ENCODE measurements around the gene RABL2B.

RABL2B gene

GRCh38 chr22:50722716-50723428 lies 60.6 kb downstream of the RABL2B start:
- Histone ChIP-seq H3K9ac (ENCODE audit: low read depth, low read length, poor library complexity) (no peak overlapping the region), H4K8ac (ENCODE audit: low read depth, low read length) (no peak overlapping the region), H2BK12ac (ENCODE audit: low read length) (no peak overlapping the region), H2AFZ (ENCODE audit: low read length) (no peak overlapping the region), H3K4ac (ENCODE audit: low read length) (no peak overlapping the region), H4K91ac (ENCODE audit: low read depth, low read length, poor library complexity) (no peak overlapping the region), H3K27ac (replicated peaks; ENCODE audit: low read length) (no peak overlapping the region), H3K4me2 (ENCODE audit: insufficient read depth, low read length, poor library complexity, severe bottlenecking) (no peak overlapping the region), H3K36me3 (replicated peaks in 1 of 2; ENCODE audit: control insufficient read depth in 2 of 2, insufficient read depth in 2 of 2, low read length in 2 of 2) (peaks cover 18 to 73% of the 10 kb centered on the region in 2 donors), H3K4me3 (ENCODE audit: low read length in 2 of 2) (no peak overlapping the region), H2BK120ac (ENCODE audit: low read depth, low read length) (no peak overlapping the region), H3K18ac (ENCODE audit: low read length) (no peak overlapping the region), H3K9me3 (replicated peaks in 1 of 2; ENCODE audit: control insufficient read depth in 2 of 2, insufficient read depth in 1 of 2, low read depth in 1 of 2, low read length in 2 of 2) (no peaks in the 10 kb centered on the region), H3K4me1 (ENCODE audit: control insufficient read depth in 2 of 2, insufficient read depth in 1 of 2, low read depth in 1 of 2, low read length in 2 of 2) (peaks cover 0 to 5% of the 10 kb centered on the region in 2 donors), H2AK5ac (ENCODE audit: low read depth, low read length) (no peak overlapping the region), H2BK5ac (ENCODE audit: low read length) (no peak overlapping the region), H3K27me3 (ENCODE audit: control insufficient read depth in 3 of 3, insufficient read depth in 3 of 3, low read depth in 1 of 3, low read length in 3 of 3) (peaks cover 0 to 29% (median 2%) of the 10 kb centered on the region in 3 experiments), H3K23ac (ENCODE audit: low read depth, low read length, poor library complexity) (no peak overlapping the region), H3K79me1 (ENCODE audit: low read depth, low read length) (peaks cover 11% of the 10 kb centered on the region), H3K14ac (ENCODE audit: low read length) (no peak overlapping the region), H2BK15ac (ENCODE audit: low read length) (no peak overlapping the region)
- no CpG with 5 or more reads among the region's 12 CpGs for WGBS, 2 donors (ENCODE audit: extremely low coverage in 2 of 2, insufficient read length in 2 of 2, insufficient replicate concordance in 1 of 2)
- DNase-seq (ENCODE audit: low spot score), result no peak

DNA sequence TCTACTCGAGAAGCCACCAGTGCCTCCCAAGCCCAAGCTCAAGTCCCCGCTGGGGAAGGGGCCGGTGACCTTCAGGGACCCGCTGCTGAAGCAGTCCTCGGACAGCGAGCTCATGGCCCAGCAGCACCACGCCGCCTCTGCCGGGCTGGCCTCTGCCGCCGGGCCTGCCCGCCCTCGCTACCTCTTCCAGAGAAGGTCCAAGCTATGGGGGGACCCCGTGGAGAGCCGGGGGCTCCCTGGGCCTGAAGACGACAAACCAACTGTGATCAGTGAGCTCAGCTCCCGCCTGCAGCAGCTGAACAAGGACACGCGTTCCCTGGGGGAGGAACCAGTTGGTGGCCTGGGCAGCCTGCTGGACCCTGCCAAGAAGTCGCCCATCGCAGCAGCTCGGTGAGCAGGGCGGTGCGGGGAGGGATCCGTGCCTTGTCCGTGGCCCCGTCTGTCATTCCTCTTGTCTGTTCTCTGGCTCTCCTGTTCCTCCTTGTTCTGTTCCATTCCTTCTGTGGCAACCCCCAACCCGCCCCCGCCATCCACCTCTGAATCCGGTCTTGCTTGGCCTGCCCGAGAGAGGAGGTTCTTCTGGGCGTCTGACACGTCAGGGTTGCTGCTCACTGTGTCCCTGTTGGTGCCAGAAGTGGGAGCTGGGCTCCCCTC lies 61.3 kb downstream of the RABL2B start:
- Histone ChIP-seq H3K4me2 (ENCODE audit: insufficient read depth, low read length, poor library complexity, severe bottlenecking) (no peak overlapping the region), H3K79me1 (ENCODE audit: low read depth, low read length) (peaks cover 11% of the 10 kb centered on the region), H4K8ac (ENCODE audit: low read depth, low read length) (peak overlapping the region; percentile 32), H3K27ac (replicated peaks; ENCODE audit: low read length) (no peak overlapping the region), H2AFZ (ENCODE audit: low read length) (no peak overlapping the region), H3K4me1 (ENCODE audit: control insufficient read depth in 2 of 2, insufficient read depth in 1 of 2, low read depth in 1 of 2, low read length in 2 of 2) (peaks cover 0 to 5% of the 10 kb centered on the region in 2 donors), H3K23ac (ENCODE audit: low read depth, low read length, poor library complexity) (peak overlapping the region; percentile 71), H3K9ac (ENCODE audit: low read depth, low read length, poor library complexity) (no peak overlapping the region), H2BK120ac (ENCODE audit: low read depth, low read length) (no peak overlapping the region), H3K14ac (ENCODE audit: low read length) (peak overlapping the region; percentile 87), H2BK15ac (ENCODE audit: low read length) (no peak overlapping the region), H3K36me3 (replicated peaks in 1 of 2; ENCODE audit: control insufficient read depth in 2 of 2, insufficient read depth in 2 of 2, low read length in 2 of 2) (peaks cover 20 to 70% of the 10 kb centered on the region in 2 donors), H2BK5ac (ENCODE audit: low read length) (peak overlapping the region; percentile 63), H3K4me3 (ENCODE audit: low read length in 2 of 2) (no peak overlapping the region), H2AK5ac (ENCODE audit: low read depth, low read length) (peak overlapping the region; percentile 68), H3K27me3 (ENCODE audit: control insufficient read depth in 3 of 3, insufficient read depth in 3 of 3, low read depth in 1 of 3, low read length in 3 of 3) (peaks cover 0 to 29% (median 2%) of the 10 kb centered on the region in 3 experiments), H3K9me3 (replicated peaks in 1 of 2; ENCODE audit: control insufficient read depth in 2 of 2, insufficient read depth in 1 of 2, low read depth in 1 of 2, low read length in 2 of 2) (no peaks in the 10 kb centered on the region), H2BK12ac (ENCODE audit: low read length) (no peak overlapping the region), H4K91ac (ENCODE audit: low read depth, low read length, poor library complexity) (no peak overlapping the region), H3K4ac (ENCODE audit: low read length) (no peak overlapping the region), H3K18ac (ENCODE audit: low read length) (peak overlapping the region; percentile 36)
- no peak for DNase-seq (ENCODE audit: low spot score)
- WGBS, 2 donors (ENCODE audit: extremely low coverage in 2 of 2, insufficient read length in 2 of 2, insufficient replicate concordance in 1 of 2), result no CpG with 5 or more reads among the region's 33 CpGs

DNA sequence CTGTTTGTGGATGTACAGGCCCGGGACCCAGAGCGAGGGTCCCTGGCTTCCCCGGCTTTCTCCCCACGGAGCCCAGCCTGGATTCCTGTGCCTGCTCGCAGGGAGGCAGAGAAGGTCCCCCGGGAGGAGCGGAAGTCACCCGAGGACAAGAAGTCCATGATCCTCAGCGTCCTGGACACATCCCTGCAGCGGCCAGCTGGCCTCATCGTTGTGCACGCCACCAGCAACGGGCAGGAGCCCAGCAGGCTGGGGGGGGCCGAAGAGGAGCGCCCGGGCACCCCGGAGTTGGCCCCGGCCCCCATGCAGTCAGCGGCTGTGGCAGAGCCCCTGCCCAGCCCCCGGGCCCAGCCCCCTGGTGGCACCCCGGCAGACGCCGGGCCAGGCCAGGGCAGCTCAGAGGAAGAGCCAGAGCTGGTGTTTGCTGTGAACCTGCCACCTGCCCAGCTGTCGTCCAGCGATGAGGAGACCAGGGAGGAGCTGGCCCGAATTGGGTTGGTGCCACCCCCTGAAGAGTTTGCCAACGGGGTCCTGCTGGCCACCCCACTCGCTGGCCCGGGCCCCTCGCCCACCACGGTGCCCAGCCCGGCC lies 62.1 kb downstream of the RABL2B start:
- Histone ChIP-seq H3K27me3 (ENCODE audit: control insufficient read depth in 3 of 3, insufficient read depth in 3 of 3, low read depth in 1 of 3, low read length in 3 of 3) (peaks cover 0 to 29% (median 2%) of the 10 kb centered on the region in 3 experiments), H3K14ac (ENCODE audit: low read length) (no peak overlapping the region), H2BK120ac (ENCODE audit: low read depth, low read length) (no peak overlapping the region), H3K36me3 (replicated peaks in 1 of 2; ENCODE audit: control insufficient read depth in 2 of 2, insufficient read depth in 2 of 2, low read length in 2 of 2) (peaks cover 20 to 70% of the 10 kb centered on the region in 2 donors), H3K4me2 (ENCODE audit: insufficient read depth, low read length, poor library complexity, severe bottlenecking) (no peak overlapping the region), H3K4ac (ENCODE audit: low read length) (no peak overlapping the region), H4K8ac (ENCODE audit: low read depth, low read length) (no peak overlapping the region), H3K79me1 (ENCODE audit: low read depth, low read length) (peaks cover 11% of the 10 kb centered on the region), H3K4me1 (ENCODE audit: control insufficient read depth in 2 of 2, insufficient read depth in 1 of 2, low read depth in 1 of 2, low read length in 2 of 2) (peaks cover 0 to 5% of the 10 kb centered on the region in 2 donors), H2BK5ac (ENCODE audit: low read length) (peak overlapping the region; percentile 63), H2AK5ac (ENCODE audit: low read depth, low read length) (peak overlapping the region; percentile 56), H4K91ac (ENCODE audit: low read depth, low read length, poor library complexity) (no peak overlapping the region), H2BK12ac (ENCODE audit: low read length) (no peak overlapping the region), H3K9ac (ENCODE audit: low read depth, low read length, poor library complexity) (no peak overlapping the region), H2BK15ac (ENCODE audit: low read length) (no peak overlapping the region), H2AFZ (ENCODE audit: low read length) (no peak overlapping the region), H3K27ac (replicated peaks; ENCODE audit: low read length) (no peak overlapping the region), H3K4me3 (ENCODE audit: low read length in 2 of 2) (peak overlapping the region in 1 of 2 donors; percentile 76), H3K18ac (ENCODE audit: low read length) (peak overlapping the region; percentile 11), H3K23ac (ENCODE audit: low read depth, low read length, poor library complexity) (peak overlapping the region; percentile 65), H3K9me3 (replicated peaks in 1 of 2; ENCODE audit: control insufficient read depth in 2 of 2, insufficient read depth in 1 of 2, low read depth in 1 of 2, low read length in 2 of 2) (no peaks in the 10 kb centered on the region)
- no peak for DNase-seq (ENCODE audit: low spot score)
- no CpG with 5 or more reads among the region's 32 CpGs for WGBS, 2 donors (ENCODE audit: extremely low coverage in 2 of 2, insufficient read length in 2 of 2, insufficient replicate concordance in 1 of 2)

Measured in neuronal stem cell (in vitro differentiated cells).